SW480 (cell line): ENCODE results near the gene DPF3.

Experiments used
- DNase-seq: peaks from one replicate; pipeline ENCODE4 v3.0.0-alpha.2; 2016; ENCODE audit warnings: low spot score

The DPF3 gene

DNA sequence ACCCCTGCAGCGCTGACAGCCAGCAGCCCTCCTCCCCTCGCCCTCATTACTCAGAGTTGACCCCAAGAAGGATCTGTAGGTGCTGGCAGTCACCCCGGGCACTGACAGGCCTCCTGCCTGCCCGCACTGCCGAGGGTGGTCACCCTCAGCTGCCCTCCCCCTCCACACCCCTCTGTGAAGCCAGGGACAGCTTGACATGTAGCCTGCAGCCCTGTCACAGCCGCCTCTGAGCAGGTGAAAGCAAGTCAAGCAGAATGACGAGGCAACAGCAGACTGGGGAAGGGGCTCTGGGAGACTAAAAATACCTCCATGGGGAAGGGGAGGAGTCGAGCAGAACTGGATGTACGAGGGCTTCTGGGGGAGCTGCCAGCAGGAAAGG lies 178.1 kb downstream of the DPF3 start:
- no peak for DNase-seq

DNA sequence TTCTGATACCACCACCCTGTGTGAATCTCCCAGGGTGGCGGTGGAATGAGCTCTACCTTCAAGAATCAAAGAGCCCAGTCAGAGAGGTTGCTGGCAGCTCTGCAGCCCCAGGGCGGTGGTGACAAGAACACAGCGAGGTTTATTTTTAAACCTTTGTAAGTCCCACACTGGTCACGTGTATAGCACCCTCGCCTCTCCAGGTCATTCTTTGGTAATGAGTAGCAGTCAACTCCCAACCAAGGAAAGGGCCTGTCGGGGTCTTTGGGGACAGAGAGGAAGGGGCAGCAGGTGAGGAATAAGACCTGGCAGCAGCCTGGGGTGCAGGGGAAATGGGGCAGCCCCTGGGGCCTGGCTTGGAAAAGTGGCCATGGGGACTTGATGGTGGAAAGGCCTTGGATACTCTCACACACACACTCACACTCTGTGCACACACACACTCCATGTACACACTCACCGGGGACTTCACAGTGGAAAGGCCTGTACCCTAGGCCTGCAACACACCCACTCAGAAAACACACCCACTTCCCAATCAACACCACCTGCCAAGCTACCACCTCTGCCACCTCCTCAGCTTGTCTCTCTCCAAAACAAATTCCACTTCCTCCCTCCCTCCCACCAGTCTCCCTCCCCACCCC lies 178.6 kb downstream of the DPF3 start:
- no peak for DNase-seq

DNA sequence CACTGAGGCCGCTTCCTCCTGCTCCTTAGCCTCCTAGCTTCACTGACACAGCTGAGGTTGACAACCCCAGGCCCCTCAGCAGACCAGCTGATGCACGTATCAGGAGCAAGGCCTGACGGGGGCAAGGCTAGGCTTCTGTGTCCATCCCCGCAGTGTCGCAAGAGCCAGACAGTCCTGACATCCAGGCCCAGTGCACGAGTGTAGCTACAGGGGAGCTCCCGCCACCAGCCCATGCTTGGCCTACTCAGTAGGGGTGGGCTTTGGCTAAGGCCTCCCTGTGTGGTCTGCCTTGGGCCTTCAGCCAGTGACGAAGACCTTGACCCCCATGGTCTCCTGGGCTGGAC lies 179.1 kb downstream of the DPF3 start:
- DNase-seq = no peak

DNA sequence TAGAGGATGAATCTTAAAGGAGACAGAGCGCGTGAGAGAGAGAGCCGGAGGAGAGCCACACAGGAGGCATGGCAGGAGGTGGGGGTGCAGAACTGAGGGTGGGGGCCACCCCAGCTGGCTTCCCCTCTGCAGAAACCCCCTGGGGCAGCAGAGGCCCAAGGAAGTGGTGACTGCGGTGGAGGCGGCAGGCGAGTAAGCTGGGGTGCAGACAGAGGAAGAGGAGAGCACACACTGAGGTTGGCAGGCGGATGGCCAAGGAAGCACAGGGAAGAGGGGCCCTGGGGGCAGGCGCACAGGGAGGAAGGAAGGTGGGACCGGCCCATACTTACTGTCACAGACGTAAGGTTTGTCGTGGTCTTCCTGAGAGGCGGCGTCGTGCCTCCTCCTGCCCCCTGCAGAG lies 179.8 kb downstream of the DPF3 start:
- DNase-seq = no peak

DNA sequence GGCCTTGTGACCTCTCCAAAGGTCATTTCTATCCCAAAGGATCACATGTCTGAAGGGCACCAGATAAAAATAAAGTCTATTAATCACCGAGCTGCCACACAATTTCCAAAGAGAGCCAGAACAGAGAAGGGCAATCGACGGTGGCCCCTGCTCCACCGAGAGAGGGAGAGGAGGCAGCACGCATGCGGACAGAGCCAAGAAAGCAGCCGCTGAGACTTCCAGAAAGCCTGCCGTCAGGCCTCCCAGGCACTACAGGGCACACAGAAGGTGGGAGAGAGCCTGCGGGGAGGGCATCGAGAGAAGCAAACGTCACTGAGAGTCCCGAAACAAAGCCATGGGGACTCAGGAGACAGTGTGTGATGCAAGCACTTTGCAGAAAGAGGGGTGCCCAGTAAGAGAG lies 182.0 kb downstream of the DPF3 start:
- no peak for DNase-seq

DNA sequence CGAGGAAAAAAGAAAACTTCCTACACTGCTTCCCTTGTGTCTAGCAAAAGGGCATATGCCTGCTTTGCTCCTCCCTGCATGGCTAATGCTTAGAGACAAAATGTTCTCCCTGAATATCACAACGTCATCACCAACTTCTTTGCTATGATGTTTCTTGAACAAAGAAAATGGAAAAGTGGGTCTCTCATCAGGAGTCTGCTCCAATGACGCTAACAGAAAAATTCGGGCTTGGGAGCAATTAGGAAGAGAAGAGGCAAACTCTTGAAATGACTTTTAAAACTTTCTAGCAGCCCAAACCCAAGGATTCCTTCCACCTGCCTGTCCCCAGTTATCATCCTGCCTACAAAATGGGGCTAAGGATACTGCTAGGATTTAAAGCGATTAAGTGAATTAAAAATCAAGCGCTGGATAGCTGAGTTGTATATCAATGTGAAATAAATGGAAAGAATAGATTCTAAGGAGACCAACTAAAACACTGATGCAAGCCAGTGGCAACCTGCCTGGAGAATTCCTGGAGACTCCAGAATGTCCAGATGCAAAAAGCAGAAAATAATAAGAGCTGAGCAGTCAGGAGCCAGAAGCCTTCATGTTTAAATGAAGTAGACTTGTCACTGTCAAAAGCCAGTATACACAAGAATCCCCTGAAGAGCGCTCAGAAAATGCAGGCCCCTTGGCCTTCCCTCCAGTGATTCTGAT lies 183.8 kb downstream of the DPF3 start:
- no peak for DNase-seq

DNA sequence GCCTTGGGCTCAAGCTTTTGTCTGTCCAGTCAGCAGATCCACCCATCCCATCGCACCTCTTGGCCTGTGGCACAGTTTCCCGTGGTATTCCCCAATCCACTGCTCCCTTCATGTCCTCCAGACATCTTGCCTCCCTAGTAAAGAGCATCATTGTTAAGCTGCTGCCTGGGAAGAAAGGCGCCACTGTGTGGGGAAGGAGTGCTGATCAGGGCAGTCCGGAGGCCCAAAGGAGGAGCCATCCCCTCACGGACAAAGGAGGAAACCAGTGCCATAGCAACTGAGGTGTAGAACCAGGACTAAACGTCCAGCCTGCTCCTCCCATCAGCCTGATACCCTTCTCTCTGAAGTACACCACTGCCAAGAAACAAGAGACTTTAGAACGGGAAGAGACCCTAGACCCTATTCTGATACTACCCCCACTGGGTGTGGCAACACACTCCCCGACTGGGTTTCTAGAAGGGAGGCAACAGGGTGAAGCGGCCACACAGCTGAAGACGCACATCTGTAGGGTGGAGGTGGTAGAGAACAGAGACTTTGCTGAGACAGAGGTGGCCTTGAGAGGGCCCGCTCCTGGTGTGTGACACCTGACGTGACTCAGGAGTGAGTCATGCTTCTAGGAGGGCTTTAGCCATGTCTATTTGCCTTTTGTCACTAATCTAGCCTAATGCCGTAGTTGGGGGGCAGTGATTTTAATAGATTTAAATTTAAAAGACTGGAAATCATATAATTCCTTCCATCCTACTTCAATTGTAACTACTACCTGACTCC lies 185.0 kb downstream of the DPF3 start:
- peak; percentile 41 for DNase-seq

DNA sequence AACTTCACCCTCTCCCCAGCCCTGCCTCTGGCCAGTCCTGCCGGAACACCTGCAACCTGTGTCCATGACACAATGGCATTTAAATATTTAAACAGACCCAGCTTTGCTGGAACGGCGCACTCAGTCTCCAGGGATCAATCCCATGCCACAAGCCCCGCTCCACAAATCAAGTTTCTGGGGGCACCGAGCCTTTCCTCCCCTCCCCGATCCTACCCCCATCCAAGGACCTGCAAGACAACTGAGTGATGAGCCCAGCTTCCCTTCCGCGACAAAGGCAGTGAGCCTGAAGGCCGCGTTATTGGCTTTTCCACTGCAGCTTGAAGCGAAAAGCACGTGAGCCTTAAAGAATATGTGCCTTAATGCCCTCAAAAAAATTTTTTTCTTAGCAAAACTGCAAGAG lies 185.7 kb downstream of the DPF3 start:
- DNase-seq = no peak

DNA sequence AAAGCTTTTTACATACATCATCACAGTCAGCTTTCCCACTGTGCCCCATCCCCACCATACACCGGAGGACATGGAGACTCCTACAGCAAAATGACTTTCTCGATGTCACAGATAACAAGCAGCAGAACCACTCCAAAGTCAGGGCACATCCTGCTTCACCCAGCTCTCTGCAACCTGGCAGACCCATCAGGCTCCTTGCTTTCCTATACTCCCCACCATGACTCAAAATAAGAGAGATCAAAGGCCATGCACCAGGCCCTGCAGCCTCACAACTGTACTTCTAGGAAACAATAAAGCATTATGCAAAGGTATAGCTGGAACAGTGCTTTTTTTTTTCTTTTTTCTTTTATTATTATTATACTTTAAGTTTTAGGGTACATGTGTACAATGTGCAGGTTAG lies 187.4 kb downstream of the DPF3 start:
- DNase-seq = no peak

DNA sequence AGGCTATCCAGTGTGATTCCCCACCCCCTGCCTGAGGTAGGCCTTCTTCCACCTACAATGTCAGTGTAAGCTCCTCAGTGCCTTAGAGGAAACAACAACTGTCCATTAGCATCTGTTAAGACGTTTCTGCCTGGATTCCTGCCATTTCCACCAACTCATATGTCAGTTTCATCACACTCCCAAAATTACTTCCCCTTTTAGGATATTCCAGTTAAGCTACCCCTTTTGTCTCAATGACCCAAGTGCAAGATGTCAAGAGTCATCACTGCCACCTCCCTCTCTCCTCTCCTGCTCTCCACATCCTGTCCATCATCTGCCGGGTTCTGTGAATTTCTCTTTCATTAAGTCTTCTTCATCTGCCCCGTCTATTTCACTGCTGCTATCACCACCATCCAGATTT lies 189.4 kb downstream of the DPF3 start:
- DNase-seq = no peak

DNA sequence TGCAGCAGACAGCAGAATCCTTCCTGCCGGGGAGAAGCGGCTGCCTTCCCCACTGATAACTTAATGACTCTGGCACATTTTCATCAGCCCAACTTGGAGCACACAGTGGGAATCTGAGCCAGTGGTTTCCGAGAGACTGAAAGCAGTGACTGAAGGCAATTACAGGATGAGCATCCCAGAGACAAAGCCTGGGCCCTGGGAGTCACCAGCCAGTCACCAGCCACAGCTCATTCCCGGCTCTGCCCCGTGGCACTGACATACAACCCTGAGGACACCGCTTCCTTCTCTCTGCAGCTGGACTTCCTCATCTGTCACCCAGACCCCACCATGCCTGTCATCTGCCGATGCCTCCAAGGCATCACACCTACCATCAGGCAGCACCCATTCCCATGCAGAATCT lies 192.3 kb downstream of the DPF3 start:
- DNase-seq = no peak

DNA sequence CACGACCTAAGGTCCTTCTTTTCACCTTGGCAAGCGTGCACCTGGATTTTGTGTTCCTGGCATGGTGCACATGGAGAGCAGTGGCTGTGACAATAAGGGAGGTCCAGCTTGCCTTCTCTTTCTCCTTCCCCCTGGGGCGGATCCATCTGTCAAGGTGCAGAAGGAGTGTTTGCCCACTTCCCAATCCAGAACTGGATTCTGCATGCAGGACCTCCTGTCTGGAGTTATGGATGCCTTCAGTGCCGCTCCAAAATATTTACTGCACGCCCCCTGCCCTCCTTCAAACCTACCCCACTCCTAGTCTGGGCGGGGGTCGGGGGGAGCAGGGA lies 192.7 kb downstream of the DPF3 start:
- no peak for DNase-seq

DNA sequence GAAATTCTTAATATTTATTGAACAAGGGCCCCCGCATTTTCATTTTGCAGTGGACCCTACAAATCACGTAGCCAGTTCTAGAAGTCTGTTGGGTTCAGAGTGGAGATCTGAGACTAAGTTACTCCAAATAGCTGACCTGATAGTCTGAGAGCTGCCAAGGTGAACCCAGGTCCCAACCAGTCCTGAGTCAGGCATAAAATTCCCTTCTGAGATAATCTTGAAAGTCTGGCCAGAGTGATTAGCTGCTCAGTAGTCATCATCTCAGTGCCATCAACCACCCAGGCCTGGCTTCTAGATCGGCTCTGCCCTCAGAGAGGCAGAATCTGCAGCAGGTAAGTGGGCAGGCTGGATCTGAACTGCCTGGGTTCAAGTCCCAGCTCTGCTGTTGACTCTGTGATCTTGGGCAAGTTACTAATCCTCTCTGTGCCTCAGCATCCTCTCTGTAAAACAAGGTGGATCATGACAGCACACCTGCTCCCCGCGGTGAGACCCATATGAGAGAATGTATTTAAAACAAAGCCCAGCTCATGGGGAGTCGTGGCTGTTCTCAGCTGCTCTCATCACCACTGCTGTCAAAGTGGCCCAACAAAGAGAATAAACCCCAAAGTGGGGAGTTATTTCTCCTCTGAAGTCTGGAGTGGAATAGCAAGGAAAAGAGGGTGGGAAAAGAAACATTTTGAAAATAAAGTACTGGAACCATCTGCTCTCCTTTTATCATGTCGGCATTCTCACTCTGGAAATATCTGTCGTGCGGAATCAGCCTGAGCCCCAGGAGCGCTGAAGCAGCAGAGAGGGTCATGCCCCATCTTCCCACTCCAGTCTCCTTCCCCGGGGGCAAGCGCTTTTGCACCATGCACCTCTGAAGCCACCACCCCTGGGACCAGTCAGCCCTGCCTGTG lies 193.3 kb downstream of the DPF3 start:
- no peak for DNase-seq

DNA sequence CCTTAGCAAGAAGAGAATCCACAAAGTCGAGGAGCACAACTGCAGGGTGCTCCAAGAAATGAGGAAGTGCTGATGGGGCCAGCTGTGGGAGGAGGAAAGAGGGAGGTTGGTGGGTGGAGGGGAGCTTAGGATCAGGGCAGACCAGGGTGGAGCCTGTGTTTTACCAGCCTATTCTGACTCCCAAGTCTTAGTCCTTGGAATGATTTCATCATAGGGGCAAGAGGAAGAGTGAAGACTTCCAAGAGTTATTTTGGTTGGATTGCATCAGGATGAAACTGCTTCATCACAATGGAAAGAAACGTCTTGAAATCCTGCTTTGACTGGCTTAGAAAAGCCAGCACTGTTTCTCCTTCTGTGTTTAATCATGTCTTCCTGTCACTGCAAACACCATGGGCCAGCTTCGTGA lies 194.0 kb downstream of the DPF3 start:
- DNase-seq = no peak

DNA sequence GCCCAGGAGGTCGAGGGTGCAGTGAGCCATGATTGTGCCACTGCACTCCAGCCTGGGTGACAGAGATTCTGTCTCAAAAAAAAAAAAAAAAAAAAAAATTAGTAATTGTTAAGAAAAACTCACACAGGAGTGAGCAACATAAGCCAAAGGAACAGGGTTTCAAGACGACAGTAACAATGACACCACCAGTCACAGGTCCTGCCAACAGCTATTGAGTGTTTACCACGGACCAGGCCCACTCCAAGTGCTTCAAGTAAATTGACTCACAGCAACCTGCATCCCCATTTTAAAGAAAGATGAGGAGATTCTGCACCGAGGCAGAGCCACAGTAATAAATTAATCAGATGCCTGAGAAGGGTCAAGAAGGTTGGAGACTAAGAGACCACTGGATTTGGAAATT lies 194.5 kb downstream of the DPF3 start:
- DNase-seq = no peak

DNA sequence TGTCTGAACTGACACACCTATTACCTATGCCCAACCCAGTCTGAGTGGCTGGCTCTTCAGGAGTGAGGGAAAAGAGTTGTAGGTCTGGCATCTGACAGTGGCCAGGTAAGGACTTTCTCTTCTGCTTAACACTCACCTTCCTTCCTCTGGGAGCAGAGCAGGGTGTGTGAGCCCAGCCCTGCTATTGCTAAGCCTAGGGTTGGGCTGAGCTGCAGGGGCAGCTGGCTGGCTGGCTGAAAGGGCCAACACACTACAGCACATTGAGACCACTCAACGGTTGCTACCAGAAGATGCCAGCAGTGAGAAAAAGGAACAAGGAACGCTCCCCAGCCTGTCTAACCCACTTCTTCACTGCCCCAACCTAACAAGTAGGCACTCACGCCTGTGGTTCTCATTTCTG lies 201.2 kb downstream of the DPF3 start:
- DNase-seq = peak; percentile 44

DNA sequence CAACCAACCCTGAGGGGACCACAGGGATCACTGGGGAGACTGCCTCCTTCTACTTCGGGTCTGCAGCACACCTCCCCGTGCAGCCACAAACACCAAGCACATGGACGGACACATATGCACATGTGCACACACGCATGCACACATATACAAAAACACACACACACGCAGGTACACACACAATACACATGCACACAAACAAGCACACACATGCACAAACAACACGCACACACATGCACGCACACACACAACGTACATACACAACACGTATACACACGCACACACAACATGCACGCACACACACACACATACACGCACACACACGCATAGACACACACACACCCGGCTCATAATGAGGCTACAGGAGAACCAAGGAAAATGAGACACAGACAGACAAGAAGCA lies 203.6 kb downstream of the DPF3 start:
- DNase-seq = no peak

DNA sequence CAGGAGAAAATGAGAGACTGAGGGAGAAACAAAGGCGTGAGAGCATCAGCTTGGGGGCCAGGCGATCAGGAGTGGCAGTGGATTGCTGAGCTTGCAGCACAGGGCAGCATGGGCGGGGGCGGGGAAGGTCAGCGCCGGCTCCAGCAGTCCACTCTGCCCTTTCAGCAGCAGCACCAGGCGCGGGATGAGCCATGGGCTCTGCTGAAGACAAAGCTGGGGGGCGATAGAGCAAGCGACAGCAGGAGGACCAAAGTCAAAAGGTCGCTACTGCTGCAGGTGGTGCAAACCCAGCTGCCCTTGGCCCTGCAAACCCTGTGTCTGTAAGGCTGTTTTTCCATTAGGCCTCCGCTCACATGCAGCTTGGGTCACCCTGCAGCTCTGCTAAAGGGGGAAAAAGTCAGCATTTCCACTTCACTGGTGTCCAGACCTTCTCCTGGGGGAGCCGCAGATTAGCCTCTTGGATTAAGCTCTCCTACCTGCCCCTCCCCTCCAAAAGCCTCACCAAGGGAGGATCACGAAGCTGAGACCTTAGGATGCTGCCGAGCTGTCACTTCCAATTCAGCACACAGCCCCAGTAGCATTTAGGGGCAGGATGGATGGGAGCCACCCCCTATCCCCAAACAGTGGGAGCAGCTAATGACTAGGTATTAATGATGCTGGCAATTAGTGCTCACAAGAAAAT lies 204.8 kb downstream of the DPF3 start:
- DNase-seq = no peak

DNA sequence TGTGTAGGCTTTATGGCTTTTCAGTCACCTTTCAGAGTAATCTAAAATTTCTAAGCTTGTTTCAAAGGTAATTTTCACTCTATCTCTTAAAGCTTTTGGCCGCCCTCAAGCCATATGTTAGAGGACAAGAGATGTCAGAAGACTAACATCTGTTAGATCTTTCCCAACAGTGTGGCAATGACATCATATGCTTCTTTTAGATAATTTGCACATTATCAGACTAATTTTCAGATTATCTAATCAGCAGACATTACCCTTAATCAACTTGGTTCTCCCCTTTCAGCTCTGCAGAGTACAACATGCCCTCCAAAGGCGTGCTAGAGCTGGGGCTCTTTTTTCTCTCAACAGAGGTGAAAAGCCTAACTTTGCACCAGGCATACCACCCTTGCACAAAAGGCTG lies 207.1 kb downstream of the DPF3 start:
- no peak for DNase-seq

DNA sequence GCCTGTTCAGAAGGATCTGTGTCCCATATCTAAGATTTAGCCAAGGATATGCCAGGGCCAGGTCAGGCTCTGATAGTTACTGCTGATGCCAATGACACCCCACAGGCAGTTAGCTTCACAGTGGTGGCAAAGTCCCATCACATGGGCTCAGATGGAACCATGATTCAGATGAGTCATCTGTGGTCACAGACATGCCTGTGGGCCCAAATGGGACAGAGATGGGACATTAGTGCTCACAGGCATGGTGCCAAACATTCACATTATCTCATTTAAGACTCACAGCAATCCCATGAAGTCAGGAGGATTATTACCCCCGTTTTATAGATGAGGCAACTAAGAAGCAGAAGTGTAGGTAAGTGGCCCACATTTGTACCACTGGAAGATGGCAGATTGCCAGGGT lies 207.8 kb downstream of the DPF3 start:
- DNase-seq = peak; percentile 53

DNA sequence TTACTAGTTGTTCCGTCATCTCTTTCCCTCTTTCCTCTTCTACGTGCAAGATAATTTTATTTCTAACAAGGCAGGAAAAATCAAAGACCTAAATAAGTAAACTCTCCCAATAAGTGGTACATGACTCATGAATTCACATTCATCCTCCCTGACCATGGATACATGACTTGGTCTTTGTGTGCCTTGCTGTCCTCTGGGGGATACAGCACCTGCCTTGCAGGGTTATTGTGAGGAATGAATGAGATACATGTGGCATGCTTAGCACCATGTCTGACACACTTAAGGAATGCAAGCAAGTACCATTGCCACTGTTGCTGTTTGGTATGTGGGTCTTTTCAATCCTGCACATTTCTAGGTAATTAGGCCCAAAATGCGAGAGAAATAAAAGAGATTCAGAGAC lies 208.4 kb downstream of the DPF3 start:
- no peak for DNase-seq

DNA sequence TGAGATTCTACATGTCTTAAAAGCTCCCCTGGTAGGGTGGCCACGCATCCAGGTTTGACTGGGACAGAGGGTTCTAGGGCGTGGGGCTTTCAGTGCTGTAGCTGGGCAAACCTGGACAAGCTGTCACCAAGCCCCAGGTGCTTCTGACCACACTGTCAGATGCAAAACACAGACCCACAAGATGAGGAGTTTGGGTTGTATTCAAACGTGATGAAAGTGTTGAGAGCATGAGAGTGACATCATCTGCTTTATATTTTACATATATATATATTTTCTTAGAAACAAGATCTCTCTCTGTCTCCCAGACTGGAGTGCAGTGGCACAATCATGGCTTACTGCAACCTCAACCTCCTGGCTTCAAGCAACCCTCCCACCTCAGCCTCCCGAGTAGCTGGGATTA lies 210.1 kb downstream of the DPF3 start:
- DNase-seq = no peak
